ENCODE measurements around the gene GSE1. TPM values are rescaled to one million over a fixed set of nuclear protein-coding genes. Genes with fewer than 3 reads are reported as not detected.

GSE1 gene
- total and polyA plus RNA-seq, 2 of the 13 experiments (the other 11 are each of a cell fraction or from before 2014, with no cell fraction given), result 16.1 to 31.2 TPM

DNA sequence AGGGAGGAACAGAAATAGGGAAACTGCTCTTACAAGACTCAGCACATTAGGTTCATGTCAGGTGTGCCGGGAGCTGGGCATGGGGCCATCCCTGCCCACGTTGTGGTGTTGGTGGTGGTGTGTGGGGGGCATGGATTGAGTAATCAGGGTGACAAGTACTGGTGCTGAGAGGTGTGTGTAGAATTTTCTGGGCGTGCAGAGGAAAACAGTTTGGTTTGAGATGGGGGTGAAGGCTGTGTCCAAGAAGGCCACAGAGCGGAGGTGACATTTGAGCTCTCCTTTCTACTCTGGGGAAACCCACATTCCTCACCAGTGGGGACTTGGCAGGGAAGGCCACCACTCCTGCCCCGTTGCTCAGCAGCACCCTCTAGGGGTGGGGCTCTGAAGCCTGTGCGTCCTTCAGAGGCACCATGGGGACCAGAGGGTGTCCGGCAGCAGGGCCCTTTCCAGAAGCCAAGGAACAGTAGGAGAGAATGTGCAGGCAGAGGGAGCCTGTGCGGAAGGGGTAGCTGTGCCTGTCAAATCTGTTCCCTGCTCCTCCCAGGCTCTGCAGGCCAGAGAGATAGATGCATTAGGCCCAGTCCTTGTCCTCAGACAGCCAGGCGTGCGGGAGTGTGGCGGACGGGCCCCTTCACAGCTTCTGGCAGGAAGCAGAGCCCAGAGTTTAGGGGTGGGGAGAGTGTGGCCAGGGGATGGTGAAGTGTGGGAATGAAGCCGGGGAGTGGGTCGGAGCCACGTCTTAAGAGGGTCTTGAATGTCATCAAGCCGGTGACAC, 48.7 kb upstream of the GSE1 start:
- ATAC-seq (no peak), DNase-seq (ENCODE audit: low spot score) (no peak), FAIRE-seq (no peak)
- POLR2A ChIA-PET, result interaction anchor here (1.3 to 2.4 kb wide), 5 partner anchors 11 to 116 kb away, joined by 4 to 17 read pairs (median 4); no protein-coding TSS in a partner anchor
- Histone ChIP-seq H3K27ac (ENCODE audit: extremely low read length, insufficient read depth, low read length) (no peak overlapping the region), H3K9ac (ENCODE audit: insufficient read depth, low read depth, low read length) (no peak overlapping the region), H3K79me2 (ENCODE audit: insufficient read depth, low read length) (peaks cover 86% of the 10 kb centered on the region), H3K4me1 (ENCODE audit: insufficient read depth, low read length) (peaks cover 56% of the 10 kb centered on the region), H2AFZ (ENCODE audit: low read length) (no peak overlapping the region), H3K4me3 (replicated peaks in 1 of 3; ENCODE audit: insufficient read depth in 1 of 3, low read depth in 2 of 3, low read length in 3 of 3) (no peak overlapping the region), H3K9me3 (ENCODE audit: low read length) (no peaks in the 10 kb centered on the region), H3K36me3 (replicated peaks in 1 of 2; ENCODE audit: control insufficient read depth in 1 of 2, insufficient read depth in 2 of 2, low read length in 2 of 2) (peaks cover 0 to 11% of the 10 kb centered on the region in 2 experiments; a peak in 2 of 5 replicates), H4K20me1 (ENCODE audit: insufficient read depth, low read length) (peaks cover 67% of the 10 kb centered on the region), H3K27me3 (ENCODE audit: control insufficient read depth in 1 of 2, insufficient read depth in 2 of 2, low read length in 2 of 2) (no peaks in the 10 kb centered on the region), H3K4me2 (ENCODE audit: low read depth, low read length) (no peak overlapping the region)
- BruUV-seq (replicated peaks), result no TSS peak
- in situ Hi-C loops (cut with HindIII; ENCODE audit: extremely low pct_ligation_motif_present, low pct_unique_long_range_greater_than_20kb) (no loop called here), intact Hi-C loops (cut with micrococcal nuclease; ENCODE audit: unreplicated experiment) (no loop called here)
- CTCF ChIA-PET (ENCODE audit: low intra/inter-chr PET ratio, low total read pairs), result interaction anchor here (0.8 to 4.6 kb wide), 4 partner anchors 74 to 195 kb away, joined by 3 to 51 read pairs (median 6); no protein-coding TSS in a partner anchor
- 96% methylated on average over 14 of the region's 16 CpGs for WGBS (ENCODE audit: low lambda C conversion rate)
- TF ChIP-seq, protein P1, sequence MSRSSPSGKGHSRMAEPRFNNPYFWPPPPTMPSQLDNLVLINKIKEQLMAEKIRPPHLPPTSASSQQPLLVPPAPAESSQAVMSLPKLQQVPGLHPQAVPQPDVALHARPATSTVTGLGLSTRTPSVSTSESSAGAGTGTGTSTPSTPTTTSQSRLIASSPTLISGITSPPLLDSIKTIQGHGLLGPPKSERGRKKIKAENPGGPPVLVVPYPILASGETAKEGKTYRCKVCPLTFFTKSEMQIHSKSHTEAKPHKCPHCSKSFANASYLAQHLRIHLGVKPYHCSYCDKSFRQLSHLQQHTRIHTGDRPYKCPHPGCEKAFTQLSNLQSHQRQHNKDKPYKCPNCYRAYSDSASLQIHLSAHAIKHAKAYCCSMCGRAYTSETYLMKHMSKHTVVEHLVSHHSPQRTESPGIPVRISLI (CRISPR knock-in tag; IDR thresholded peaks at IDR 0.05; ENCODE audit: borderline replicate concordance), result no peak
- TF ChIP-seq ZNF33B (CRISPR knock-in tag; IDR thresholded peaks at IDR 0.05), result no peak
- TF ChIP-seq ZNF883 (CRISPR knock-in tag; IDR thresholded peaks at IDR 0.05; ENCODE audit: not compliant biosample characterization), result no peak
- peak; percentile 69; the same call in 1 of the 2 replicates for TF ChIP-seq ADNP (CRISPR knock-in tag; IDR thresholded peaks at IDR 0.05)
- TF ChIP-seq, protein P2, sequence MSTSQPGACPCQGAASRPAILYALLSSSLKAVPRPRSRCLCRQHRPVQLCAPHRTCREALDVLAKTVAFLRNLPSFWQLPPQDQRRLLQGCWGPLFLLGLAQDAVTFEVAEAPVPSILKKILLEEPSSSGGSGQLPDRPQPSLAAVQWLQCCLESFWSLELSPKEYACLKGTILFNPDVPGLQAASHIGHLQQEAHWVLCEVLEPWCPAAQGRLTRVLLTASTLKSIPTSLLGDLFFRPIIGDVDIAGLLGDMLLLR (CRISPR knock-in tag; IDR thresholded peaks at IDR 0.05), result no peak
- peak; percentile 94 for TF ChIP-seq ZMYM2 (CRISPR knock-in tag; IDR thresholded peaks at IDR 0.05)
- no peak for TF ChIP-seq SCMH1 (CRISPR knock-in tag; IDR thresholded peaks at IDR 0.05; ENCODE audit: borderline replicate concordance)
- TF ChIP-seq ZNF282 (IDR thresholded peaks at IDR 0.05; ENCODE audit: partially characterized antibody), result no peak
- no peak for TF ChIP-seq SOX13 (IDR thresholded peaks at IDR 0.05)
- TF ChIP-seq SOX13 (CRISPR knock-in tag; conservative IDR thresholded peaks at IDR 0.05 in 1 of 2, IDR thresholded peaks at IDR 0.05 in 1 of 2), result no peak
- TF ChIP-seq, protein P3, sequence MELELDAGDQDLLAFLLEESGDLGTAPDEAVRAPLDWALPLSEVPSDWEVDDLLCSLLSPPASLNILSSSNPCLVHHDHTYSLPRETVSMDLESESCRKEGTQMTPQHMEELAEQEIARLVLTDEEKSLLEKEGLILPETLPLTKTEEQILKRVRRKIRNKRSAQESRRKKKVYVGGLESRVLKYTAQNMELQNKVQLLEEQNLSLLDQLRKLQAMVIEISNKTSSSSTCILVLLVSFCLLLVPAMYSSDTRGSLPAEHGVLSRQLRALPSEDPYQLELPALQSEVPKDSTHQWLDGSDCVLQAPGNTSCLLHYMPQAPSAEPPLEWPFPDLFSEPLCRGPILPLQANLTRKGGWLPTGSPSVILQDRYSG (CRISPR knock-in tag; IDR thresholded peaks at IDR 0.05), result no peak
- no peak for TF ChIP-seq KDM3A (CRISPR knock-in tag; IDR thresholded peaks at IDR 0.05; ENCODE audit: low read depth)
- TF ChIP-seq WIZ (CRISPR knock-in tag; IDR thresholded peaks at IDR 0.05), result 0 out of 2 replicates have a peak, but pooled peaks have one; percentile 52
- TF ChIP-seq JARID2 (CRISPR knock-in tag; IDR thresholded peaks at IDR 0.05; ENCODE audit: insufficient replicate concordance), result no peak
- no peak for TF ChIP-seq SMAD1 (CRISPR knock-in tag; IDR thresholded peaks at IDR 0.05; ENCODE audit: borderline replicate concordance, low read depth)
- TF ChIP-seq, protein P4, sequence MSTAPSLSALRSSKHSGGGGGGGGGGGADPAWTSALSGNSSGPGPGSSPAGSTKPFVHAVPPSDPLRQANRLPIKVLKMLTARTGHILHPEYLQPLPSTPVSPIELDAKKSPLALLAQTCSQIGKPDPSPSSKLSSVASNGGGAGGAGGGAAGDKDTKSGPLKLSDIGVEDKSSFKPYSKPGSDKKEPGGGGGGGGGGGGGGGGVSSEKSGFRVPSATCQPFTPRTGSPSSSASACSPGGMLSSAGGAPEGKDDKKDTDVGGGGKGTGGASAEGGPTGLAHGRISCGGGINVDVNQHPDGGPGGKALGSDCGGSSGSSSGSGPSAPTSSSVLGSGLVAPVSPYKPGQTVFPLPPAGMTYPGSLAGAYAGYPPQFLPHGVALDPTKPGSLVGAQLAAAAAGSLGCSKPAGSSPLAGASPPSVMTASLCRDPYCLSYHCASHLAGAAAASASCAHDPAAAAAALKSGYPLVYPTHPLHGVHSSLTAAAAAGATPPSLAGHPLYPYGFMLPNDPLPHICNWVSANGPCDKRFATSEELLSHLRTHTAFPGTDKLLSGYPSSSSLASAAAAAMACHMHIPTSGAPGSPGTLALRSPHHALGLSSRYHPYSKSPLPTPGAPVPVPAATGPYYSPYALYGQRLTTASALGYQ (CRISPR knock-in tag; IDR thresholded peaks at IDR 0.05), result no peak
- TF ChIP-seq, protein P5, sequence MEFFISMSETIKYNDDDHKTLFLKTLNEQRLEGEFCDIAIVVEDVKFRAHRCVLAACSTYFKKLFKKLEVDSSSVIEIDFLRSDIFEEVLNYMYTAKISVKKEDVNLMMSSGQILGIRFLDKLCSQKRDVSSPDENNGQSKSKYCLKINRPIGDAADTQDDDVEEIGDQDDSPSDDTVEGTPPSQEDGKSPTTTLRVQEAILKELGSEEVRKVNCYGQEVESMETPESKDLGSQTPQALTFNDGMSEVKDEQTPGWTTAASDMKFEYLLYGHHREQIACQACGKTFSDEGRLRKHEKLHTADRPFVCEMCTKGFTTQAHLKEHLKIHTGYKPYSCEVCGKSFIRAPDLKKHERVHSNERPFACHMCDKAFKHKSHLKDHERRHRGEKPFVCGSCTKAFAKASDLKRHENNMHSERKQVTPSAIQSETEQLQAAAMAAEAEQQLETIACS (CRISPR knock-in tag; IDR thresholded peaks at IDR 0.05), result no peak
- TF ChIP-seq SMYD3 (CRISPR knock-in tag; IDR thresholded peaks at IDR 0.05), result no peak
